ENCODE measurements around the gene FGF1. TPM values are rescaled to one million over a fixed set of nuclear protein-coding genes. Genes with fewer than 3 reads are reported as not detected.
A peak's percentile ranks its signal among the peaks of the same experiment; 100 is the strongest.

Gene FGF1
- total RNA-seq, 2 donors from 2014 or later: 0.77 TPM; not detected in 1

GRCh38 chr5:142613271-142613671 lies 72.6 kb downstream of the FGF1 start:
- H3K4me1 Mint-ChIP-seq: peaks cover 1% of the 10 kb centered on the region
- no peaks in the 10 kb centered on the region for H3K9me3 Mint-ChIP-seq
- TF ChIP-seq CTCF (conservative IDR thresholded peaks at IDR 0.05): no peak
- Histone ChIP-seq H3K9ac (ENCODE audit: extremely low read depth, low read length, poor library complexity, severe bottlenecking) (no peak overlapping the region), H3K27ac (ENCODE audit: low read depth, low read length) (no peak overlapping the region), H3K4me1 (ENCODE audit: control insufficient read depth, insufficient read depth, low read length) (no peaks in the 10 kb centered on the region), H3K27me3 (ENCODE audit: control insufficient read depth, insufficient read depth, low read length, poor library complexity, severe bottlenecking) (no peaks in the 10 kb centered on the region), H3K9me3 (ENCODE audit: control insufficient read depth, low read length) (no peaks in the 10 kb centered on the region), H3K36me3 (ENCODE audit: control insufficient read depth, insufficient read depth, low read length) (no peaks in the 10 kb centered on the region), H3K4me3 (ENCODE audit: low read length) (no peak overlapping the region)
- H3K36me3 Mint-ChIP-seq (ENCODE audit: low read depth): no peaks in the 10 kb centered on the region
- no peak for DNase-seq
- no peak overlapping the region for H3K4me3 Mint-ChIP-seq
- 92 to 95% methylated on average over 4 to 9 of the region's 9 CpGs for WGBS, 2 experiments (ENCODE audit: insufficient coverage in 1 of 2, insufficient read length in 1 of 2)
- no peaks in the 10 kb centered on the region for H3K27me3 Mint-ChIP-seq (ENCODE audit: insufficient read depth)
- H3K27ac Mint-ChIP-seq: no peak overlapping the region

DNA sequence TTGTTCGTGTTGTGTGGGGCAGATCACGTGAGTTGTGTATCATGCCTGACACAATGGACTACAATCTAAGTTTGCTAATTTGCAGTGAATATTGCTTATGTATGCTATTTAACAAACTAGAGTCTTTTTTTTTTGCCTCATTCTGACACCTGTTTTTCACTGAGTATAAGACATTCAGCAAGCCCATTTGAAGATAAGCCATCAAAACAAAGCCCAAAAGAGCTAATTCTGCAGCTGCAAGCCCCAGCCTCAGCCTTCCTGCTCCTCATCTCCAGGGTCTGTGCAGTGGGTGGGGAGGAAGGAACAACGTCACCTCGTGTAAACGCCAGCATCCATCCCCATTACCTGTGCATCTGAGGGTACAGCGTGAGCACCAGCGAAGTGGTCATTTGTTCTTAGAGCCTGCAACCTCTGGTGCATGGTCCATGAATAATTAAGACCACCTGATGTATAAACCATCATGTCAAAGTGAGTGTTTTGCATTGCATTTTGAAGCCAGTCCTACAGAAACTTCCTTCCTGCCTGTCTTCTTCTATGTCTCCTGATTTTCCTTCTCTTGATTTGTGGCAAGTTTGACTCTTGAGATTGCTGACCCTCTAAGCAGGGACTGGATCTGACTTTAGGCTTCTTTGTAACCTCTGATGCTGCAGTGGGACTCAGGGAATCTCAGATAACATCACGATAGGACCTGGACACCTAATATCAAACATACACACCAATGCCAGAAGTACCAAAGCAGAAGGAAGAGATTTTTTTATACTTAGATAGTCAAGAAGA lies 73.2 kb downstream of the FGF1 start:
- Mint-ChIP-seq H3K9me3 (no peaks in the 10 kb centered on the region), H3K4me3 (no peak overlapping the region), H3K27me3 (ENCODE audit: insufficient read depth) (no peaks in the 10 kb centered on the region), H3K27ac (no peak overlapping the region), H3K4me1 (peaks cover 5% of the 10 kb centered on the region), H3K36me3 (ENCODE audit: low read depth) (no peaks in the 10 kb centered on the region)
- Histone ChIP-seq H3K27ac (ENCODE audit: low read depth, low read length) (no peak overlapping the region), H3K4me3 (ENCODE audit: low read length) (no peak overlapping the region), H3K4me1 (ENCODE audit: control insufficient read depth, insufficient read depth, low read length) (peaks cover under 1% of the 10 kb centered on the region), H3K9ac (ENCODE audit: extremely low read depth, low read length, poor library complexity, severe bottlenecking) (no peak overlapping the region), H3K9me3 (ENCODE audit: control insufficient read depth, low read length) (no peaks in the 10 kb centered on the region), H3K27me3 (ENCODE audit: control insufficient read depth, insufficient read depth, low read length, poor library complexity, severe bottlenecking) (no peaks in the 10 kb centered on the region), H3K36me3 (ENCODE audit: control insufficient read depth, insufficient read depth, low read length) (no peaks in the 10 kb centered on the region)
- no peak for DNase-seq
- WGBS, 2 experiments (ENCODE audit: insufficient coverage in 1 of 2, insufficient read length in 1 of 2): 94 to 100% methylated on average over 8 of the region's 8 CpGs
- TF ChIP-seq CTCF (conservative IDR thresholded peaks at IDR 0.05): no peak

DNA sequence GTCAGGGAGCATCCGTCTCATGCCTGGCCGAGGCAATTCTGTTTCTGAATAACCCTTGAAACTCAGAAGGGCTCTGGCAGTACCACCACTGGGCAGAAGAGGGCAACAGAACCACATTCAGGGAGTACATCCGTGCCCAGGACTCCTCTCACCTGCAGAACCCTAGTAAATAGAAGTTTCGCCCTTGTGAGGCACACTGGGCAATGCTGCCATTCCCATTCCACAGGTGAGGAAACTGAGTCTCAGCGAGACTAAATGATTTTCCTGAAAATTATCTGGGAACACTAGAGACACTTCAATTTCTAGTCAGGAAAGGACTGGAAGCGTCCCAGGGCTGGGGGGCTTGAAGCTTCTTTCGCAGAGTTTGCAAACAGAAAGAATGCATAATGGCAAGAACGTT lies 74.7 kb downstream of the FGF1 start:
- 60% methylated on average over 7 to 8 of the region's 8 CpGs for WGBS, 2 experiments (ENCODE audit: insufficient coverage in 1 of 2, insufficient read length in 1 of 2)
- Histone ChIP-seq H3K36me3 (ENCODE audit: control insufficient read depth, insufficient read depth, low read length) (no peaks in the 10 kb centered on the region), H3K4me3 (ENCODE audit: low read length) (no peak overlapping the region), H3K27me3 (ENCODE audit: control insufficient read depth, insufficient read depth, low read length, poor library complexity, severe bottlenecking) (no peaks in the 10 kb centered on the region), H3K9ac (ENCODE audit: extremely low read depth, low read length, poor library complexity, severe bottlenecking) (no peak overlapping the region), H3K27ac (ENCODE audit: low read depth, low read length) (no peak overlapping the region), H3K4me1 (ENCODE audit: control insufficient read depth, insufficient read depth, low read length) (peaks cover 2% of the 10 kb centered on the region), H3K9me3 (ENCODE audit: control insufficient read depth, low read length) (no peaks in the 10 kb centered on the region)
- TF ChIP-seq CTCF (conservative IDR thresholded peaks at IDR 0.05): peak; percentile 92
- Mint-ChIP-seq H3K9me3 (no peaks in the 10 kb centered on the region), H3K36me3 (ENCODE audit: low read depth) (no peaks in the 10 kb centered on the region), H3K27me3 (ENCODE audit: insufficient read depth) (no peaks in the 10 kb centered on the region), H3K27ac (no peak overlapping the region), H3K4me3 (no peak overlapping the region), H3K4me1 (peaks cover 14% of the 10 kb centered on the region)
- peak; percentile 95 for DNase-seq
